ENCODE results near the gene NUF2.
"Not testable (repeated sequence)": the region's sequence is repeated elsewhere in the genome, so short reads cannot be mapped to it uniquely, and the experiment has no call there.

Gene NUF2

DNA sequence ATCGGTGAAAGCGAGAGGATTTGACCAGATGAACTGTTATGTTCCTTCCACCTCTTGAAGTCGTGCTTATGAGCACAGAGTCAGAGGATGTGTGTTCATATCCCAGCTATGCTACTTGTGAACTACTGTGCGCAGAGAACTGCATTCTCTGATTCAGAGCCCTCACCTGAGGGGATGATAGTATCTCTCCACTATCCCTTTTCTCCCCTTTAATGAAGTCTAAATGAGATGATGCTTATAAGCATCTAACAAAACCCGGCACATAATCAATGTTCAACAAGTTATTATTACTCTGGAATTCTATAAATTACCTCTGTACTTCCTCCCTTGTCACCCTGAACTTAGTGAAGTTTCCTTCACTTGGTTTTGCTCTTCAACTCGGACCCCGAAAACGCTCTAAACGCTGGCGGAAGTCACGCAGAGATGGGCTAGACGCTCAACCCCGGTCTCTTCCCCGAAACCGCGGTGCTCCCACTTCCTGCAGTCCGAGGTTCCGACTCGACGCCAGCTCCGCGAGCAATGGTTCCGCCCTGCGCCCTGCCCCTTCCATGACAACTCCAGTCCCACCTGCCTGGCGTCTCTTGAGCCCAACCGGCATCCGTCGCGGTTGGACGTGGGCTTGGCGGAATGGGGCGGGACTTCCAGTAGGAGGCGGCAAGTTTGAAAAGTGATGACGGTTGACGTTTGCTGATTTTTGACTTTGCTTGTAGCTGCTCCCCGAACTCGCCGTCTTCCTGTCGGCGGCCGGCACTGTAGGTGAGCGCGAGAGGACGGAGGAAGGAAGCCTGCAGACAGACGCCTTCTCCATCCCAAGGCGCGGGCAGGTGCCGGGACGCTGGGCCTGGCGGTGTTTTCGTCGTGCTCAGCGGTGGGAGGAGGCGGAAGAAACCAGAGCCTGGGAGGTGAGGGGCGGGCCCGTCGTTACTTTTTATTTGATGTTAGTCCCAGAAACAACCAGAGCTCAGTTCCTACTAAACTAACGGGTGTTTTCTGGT is at the start of gene NUF2:
NUF2 (plus strand) TSS at position 644 of the 995 bp plus-strand sequence. CDS start 4,098 bp downstream, outside the sequence.
- peak; percentile 94 to 96 for DNase-seq (ENCODE audit: low read depth in 2 of 2)

DNA sequence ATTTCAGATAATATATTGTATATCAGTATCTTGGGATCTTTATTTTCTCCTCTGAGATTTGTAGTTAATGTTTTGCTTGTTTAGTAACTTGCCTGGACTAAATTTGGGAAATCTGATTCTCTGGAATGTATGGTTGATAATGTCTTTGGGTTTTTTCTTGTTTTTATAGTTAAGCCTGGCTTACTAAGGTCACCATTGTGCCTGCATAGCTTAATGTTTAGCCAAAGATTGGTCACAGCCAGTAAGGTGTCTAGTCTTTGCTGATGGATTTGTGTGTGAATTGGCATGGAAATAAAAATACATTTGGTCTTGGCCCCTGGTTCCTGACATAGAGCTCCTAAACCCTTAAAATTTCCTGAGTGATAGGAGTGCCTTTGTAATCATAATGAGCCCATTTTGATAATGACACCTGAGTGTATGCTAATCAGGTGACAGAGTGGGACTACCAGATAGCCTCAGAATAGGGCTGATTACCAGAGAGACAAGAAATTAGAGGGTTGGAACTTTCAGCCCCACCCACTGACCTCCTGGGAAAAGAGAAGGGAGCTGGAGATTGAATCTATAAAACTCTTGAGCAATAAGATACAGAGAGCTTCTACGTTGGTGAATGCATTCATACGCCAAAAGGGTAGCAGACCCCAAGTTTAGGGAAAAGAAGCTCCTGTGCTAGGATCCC is 47.9 kb upstream of the NUF2 start:
- no peak for DNase-seq (ENCODE audit: low read depth in 2 of 2)

DNA sequence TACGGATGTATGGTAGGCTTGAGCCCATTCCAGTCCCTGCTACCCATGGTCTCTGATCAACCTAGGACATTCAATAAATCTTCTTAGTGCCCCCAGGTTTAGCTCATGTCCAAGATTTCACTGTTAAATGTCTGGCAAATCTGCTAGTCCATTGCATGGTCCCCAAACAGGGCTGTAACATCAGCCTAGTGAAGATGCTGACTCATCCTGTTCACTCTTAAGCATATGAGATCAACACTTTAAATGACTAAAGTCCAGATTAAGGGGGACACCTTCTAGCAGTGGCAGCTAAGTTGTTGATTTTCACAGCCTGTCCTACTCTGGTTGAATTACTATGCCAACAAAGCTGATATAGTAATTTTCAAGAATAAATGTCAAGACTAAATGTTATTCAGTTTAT is 46.5 kb upstream of the NUF2 start:
- DNase-seq (ENCODE audit: low read depth in 2 of 2), result no peak

DNA sequence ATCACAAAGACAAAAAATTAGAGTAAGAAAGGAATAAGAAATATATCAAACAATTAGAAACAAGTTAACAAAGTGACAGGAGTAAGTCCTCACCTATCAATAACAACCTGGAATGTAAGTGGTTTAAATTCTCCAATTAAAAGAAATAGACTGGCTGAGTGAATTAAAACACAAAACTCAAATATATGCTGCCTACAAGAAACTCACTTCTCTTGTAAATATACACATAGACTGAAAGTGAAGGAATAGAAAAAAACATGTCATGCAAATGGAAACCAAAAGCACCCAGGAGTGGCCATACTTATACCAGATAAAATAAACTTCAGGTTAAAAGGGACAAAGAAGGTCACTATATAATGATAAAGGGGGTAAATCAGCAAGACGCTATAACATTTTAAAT is 43.2 kb upstream of the NUF2 start:
- DNase-seq (ENCODE audit: low read depth in 2 of 2), result no peak

DNA sequence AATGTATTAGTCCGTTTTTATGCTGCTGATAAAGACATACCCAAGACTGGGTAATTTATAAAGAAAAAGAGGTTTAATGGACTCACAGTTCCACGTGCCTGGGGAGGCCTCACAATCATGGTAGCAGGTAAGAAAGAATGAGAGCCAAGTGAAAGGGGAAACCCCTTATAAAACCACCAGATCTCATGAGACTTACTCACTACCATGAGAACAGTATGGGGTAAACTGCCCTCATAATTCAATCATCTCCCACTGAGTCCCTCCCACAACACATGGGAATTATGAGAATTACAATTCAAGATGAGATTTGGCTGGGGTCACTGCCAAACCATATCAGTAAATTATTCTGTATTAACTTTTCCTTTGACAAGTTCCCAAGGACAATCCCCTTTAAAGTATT is 36.9 kb upstream of the NUF2 start:
- DNase-seq (ENCODE audit: low read depth in 2 of 2), result not testable (repeated sequence)

DNA sequence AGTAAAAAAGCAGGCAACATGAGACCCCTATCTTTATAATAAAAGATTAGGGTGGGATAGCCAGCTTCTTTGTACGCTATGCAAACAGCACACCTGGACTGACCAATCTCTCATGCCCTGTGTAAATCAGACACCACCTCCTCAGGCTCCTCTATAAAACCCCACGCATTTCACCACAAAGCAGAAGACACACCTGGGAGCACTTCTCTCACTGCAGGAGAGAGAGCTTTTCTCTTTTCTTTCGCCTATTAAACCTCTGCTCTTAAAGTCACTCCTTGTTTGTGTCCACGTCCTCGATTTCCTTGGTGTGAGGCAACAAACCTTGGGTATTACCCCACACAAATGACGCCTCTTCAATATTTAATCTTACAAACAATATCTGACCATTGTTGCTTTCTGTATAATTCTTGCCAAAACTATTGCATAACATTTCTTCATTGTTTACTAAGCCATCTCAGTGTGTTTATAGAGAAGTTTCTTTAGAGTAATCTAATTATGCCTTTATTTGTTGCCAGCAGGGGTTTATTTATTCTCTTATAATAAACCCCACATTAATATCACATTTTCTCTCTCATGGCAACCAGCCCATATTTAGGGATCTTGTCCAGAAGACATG is 31.6 kb upstream of the NUF2 start:
- DNase-seq (ENCODE audit: low read depth in 2 of 2), result no peak

DNA sequence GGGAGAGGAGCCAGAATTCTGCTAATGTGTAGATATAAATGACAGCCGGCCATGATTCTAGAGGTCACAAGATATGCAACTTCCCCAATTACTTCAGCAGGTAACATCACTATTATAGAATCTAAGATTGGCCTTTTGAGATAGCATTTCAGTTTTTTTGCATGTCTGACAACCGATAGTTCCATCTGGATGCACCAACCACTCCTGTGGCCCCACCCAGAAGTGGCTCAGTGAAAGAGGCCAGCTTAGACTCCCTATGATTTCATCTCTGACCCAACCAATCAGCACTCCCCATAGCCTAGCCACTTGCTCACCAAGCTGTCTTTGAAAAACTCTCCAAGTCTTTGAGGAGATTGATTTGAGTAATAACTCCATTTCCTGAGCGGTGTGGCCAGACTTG is 30.3 kb upstream of the NUF2 start:
- DNase-seq (ENCODE audit: low read depth in 2 of 2), result no peak

DNA sequence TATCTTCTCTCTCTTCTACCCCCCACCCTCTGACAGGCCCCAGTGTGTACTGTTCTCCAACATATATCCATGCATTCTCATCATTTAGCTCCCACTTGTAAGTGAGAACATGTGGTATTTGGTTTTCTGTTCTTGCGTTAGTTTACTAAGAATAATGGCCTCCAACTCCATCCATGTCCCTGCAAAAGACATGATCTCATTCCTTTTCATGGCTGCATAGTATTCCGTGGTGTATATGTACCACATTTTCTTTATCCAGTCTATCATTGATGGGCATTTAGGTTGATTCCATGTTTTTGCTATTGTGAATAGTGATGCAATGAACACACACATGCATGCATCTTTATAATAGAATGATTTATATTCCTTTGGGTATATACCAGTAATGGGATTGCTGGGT is 29.6 kb upstream of the NUF2 start:
- DNase-seq (ENCODE audit: low read depth in 2 of 2), result not testable (repeated sequence)

DNA sequence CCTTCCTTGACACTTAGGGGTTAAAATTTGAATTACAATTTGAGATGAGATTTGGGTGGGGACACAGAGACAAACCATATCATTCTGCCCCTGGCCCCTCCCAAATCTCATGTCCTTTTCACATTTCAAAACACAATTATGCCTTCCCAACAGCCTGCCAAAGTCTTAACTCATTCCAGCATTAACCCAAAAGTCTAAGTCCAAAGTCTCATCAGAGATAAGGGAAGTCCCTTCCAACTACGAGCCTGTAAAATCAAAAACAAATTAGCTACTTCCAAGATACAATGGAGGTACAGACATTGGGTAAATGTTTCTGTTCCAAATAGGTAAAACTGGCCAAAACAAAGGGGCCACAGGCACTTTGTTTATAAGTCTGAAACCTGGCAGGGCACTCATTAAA is 28.3 kb upstream of the NUF2 start:
- not testable (repeated sequence) for DNase-seq (ENCODE audit: low read depth in 2 of 2)

DNA sequence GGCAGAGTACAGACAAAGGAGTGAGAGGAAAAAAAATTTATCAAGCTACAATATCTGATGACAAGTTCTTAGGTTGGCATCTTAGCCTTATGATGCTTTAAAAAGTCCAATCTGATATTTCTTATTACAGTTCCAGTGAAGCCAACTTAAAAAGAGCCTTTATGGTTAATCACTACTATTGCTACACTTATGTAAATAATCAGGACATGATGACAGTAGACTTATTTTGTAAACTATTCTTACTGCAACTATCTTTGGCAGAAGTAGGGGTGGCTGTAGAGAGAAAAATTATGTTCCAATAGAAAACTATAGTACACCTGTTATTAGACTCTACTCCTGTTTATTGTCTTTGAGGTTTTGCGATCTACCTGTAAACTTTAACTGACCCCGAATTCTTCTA is 25.8 kb upstream of the NUF2 start:
- DNase-seq (ENCODE audit: low read depth in 2 of 2), result no peak

DNA sequence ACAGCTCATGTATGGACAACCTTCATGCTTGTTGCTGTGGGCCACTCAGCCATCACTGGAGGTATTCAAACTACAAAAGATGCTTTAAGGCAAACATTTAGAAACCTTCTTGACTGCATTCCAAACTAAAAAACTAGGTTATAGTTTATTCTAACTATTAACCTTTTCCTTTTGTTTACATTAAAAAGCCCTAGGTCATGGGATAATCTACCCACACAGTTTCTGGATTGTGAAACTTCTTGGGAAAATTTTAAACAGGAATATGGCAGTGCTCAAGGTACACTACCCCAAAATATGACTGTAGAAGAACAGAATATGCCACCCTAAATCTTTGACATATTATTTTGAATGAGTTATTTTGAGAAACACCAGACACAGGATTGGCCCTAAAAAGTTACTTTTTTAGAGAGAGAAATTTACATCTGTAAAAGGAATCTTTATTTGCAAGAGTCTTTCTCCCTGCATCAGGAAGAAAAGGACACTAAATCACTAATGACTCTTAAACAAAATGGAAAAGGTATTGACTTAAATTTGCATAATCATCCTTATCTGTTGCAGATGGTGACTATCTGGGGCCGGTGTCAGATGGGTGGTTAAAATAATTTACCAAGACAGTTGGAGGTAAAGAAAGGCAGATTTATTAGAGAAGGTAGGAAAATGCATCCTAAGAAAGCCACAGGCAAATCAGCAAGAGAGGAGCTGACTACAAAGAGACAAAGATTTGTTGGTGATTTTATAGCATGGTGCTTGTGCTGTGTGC is 25.1 kb upstream of the NUF2 start:
- no peak for DNase-seq (ENCODE audit: low read depth in 2 of 2)

DNA sequence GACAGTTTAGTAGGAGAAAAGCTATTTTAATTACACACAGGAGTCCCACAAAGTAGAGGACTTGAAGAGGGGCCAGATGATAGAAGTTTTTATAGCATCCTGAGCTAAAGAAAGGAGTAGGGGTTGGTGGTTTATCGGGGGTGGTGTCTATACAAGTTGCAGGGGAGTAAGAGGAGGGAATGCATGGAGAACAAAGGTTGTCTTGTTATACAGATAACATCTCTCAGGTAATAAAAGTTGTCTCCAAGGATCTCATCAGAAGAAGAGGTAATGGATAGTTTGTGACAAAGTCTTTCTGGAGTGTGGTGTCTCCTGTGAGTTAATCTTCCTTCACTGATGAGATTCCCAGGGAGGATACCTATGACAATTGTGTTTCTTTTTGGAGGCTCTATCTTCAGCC is 23.4 kb upstream of the NUF2 start:
- DNase-seq (ENCODE audit: low read depth in 2 of 2), result no peak

DNA sequence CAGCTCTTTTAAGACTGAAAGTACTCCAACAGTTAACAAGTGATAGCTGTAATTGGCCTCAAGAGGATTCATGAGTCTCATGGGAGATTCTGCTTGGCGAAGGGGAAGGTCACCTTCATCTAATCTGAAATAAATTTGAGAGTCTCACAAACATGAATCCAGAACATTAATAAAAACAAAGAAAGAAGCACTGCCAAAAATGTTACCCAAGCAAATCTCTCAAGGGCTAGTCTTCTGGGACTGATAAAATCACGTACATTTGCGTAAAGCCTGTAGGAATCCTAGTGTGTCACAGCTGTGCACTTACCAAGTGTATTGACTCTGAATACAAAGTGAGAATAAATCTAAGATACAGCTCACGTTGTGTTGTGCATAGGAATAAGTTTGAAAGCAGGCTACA is 21.2 kb upstream of the NUF2 start:
- no peak for DNase-seq (ENCODE audit: low read depth in 2 of 2)

DNA sequence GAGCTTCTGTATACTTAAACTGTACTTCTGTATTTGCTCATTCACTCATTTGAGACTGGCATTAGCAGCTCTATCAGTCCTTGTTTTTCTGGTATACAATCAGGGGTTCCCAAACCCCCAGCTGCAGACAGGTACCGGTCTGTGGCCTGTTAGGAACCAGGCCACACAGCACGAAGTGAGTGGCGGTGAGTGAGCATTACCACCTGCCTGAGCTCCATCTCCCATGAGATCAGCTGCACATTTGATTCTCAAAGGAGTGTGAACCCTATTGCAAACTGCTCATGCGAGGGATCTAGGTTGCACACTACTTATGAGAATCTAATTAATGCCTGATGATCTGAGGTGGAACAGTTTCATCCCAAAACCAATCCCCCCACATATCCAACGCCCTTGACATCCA is 18.2 kb upstream of the NUF2 start:
- no peak for DNase-seq (ENCODE audit: low read depth in 2 of 2)

DNA sequence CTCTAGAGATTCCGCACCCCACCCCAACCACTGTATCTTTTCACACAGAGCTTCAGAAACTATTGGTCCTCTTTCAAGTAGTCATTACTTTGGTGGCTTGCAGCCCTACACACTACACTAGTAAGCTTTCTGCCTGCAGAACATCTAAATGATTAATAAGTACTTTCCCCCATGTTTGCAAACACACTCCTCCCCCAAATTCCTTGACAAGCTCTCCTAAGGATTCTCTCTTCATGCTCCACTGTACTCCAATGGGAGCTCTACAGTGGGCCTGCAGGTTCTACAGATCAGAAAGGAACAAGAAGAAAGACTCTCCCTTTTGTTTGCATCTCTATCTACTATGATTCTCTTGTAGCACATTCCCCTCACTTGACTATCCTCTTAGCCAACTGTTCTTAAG is 16.3 kb upstream of the NUF2 start:
- no peak for DNase-seq (ENCODE audit: low read depth in 2 of 2)

DNA sequence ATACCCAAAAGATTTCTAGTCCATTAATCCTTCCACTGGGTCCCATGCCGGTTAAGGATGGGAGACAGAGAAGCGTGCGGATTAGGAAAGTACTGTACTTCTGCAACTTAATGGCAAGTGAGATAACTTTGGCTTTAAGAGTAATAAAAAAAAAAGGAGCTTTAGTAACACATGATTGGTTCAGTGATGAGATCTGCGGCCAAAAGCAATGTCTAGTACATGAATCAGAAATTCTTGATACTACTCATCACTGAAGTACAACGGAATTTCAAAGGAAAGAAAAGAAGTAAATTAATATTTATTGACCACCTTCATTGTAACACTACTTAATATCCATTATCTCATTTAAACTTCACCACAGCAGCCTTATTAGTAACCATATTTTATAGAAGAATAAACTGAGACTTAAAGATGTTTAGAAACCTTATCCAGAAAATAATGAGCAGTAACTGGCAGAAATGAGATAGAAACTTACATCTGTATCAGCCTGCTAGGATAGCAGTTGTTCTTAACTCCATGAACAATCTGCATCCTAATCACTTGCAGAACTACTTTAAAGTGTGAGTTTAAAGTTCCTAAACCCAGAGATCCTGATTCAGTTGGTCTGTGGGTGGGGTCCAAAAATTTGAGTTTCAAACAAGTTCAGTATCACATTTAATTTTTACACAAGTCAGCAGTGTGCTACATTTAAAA is 14.1 kb upstream of the NUF2 start:
- DNase-seq (ENCODE audit: low read depth in 2 of 2), result no peak

DNA sequence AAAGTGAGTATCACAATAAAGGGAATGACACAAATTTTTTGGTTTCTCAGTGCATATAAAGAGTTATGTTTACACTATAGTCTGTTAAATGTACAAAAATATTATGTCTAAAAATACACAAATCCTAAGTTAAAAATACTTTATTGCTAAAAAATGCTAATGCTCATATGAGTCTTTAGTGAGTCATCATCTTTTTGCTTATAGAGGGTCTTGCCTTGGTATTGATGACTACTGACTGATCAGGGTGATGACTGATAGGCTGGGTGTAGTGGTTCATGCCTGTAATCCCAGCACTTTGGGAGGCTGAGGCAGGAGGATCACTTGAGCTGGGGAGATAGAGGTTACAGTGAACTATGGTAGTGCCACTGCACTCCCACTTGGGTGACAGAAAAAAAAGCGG is 12.9 kb upstream of the NUF2 start:
- DNase-seq (ENCODE audit: low read depth in 2 of 2), result no peak

DNA sequence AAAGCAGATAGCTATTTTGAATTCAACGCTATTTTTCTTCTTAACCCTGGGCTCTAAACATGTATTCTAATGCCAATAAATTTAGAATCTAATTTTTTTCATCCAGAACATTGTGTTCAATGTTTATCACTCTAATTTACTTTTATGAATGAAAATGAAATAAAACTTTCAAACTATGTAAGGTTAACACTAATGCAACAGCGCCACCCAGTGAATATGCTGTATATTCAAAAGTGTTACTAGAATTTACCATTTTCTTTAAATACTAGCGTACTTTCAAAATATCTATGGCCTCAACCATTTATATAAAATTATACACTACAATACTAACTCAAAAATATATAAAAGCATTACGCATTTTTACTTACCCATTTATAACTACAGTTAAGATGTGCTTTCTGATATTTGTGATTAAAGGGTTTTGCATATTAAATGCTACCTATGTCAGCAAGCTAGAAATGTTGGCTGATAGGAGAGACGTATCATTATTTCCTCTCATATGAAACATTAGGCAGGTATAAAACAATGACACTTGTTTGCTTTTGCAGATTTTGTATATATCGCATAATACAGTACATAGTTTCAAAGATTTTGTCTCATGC is 5.9 kb upstream of the NUF2 start:
- peak in 1 of 2 donors; percentile 17 for DNase-seq (ENCODE audit: low read depth in 2 of 2)

DNA sequence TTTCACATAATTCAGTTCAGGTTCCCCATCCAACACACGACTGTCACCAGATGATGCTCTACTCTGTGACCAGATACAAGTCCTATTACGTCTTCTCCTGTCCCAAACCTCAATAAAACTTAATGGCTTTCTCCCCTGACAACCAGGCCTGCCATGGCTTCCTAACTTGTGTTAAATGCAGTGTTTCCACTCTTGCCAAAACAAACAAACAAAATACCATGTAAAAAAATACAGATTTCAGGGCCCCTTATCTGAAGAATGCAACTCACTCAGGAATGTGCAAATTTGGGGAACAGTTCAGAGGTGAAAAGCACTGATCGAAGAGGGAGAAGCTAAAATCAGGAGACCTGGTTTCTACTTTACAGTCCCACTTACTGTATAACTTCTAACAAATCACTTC is 863 bp upstream of the NUF2 start:
- no peak for DNase-seq (ENCODE audit: low read depth in 2 of 2)

DNA sequence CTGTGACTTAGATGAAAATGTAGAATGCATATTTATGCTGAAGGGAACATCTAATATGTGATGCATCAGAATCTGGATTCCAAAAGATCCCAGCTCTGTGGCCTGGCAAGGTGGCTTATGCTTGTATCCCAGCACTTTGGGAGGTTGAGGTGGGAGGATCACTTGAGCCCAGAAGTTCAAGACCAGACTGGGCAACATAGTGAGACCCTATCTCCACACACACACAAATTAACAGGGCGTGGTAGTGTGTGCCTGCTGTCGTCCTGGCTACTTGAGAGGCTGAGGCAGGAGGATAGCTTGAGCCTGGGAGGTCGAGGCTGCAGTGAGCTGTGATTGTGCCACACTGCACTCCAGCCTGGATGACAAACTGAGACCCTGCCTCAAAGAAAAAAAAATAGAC is 1.6 kb downstream of the NUF2 start:
- not testable (repeated sequence) for DNase-seq (ENCODE audit: low read depth in 2 of 2)

DNA sequence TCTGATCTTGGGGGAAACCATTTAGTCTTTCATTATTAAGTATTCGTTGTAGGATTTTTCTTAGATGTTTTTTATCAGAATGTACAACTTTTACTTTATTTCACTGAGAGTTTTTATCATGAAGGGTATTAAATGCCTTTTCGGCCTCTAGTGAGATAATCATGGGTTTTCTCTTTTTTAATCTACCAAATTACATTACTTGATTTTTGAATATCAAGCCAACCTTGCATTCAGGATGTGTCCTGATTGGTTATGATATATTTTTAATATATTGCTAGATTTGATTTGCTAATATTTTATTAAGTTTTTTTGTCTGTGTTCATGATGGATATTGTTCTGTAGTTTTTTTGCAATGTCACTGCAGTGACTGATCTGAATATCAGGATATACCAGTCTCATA is 9.4 kb downstream of the NUF2 start:
- no peak for DNase-seq (ENCODE audit: low read depth in 2 of 2)

Data from stimulated activated CD4-positive, alpha-beta T cell treated with anti-CD3 and anti-CD28 coated beads, Interleukin-15, amount 100 ng/mL, for 48 hours (primary cell).